ENCODE data around the gene SLC22A13.

DNA sequence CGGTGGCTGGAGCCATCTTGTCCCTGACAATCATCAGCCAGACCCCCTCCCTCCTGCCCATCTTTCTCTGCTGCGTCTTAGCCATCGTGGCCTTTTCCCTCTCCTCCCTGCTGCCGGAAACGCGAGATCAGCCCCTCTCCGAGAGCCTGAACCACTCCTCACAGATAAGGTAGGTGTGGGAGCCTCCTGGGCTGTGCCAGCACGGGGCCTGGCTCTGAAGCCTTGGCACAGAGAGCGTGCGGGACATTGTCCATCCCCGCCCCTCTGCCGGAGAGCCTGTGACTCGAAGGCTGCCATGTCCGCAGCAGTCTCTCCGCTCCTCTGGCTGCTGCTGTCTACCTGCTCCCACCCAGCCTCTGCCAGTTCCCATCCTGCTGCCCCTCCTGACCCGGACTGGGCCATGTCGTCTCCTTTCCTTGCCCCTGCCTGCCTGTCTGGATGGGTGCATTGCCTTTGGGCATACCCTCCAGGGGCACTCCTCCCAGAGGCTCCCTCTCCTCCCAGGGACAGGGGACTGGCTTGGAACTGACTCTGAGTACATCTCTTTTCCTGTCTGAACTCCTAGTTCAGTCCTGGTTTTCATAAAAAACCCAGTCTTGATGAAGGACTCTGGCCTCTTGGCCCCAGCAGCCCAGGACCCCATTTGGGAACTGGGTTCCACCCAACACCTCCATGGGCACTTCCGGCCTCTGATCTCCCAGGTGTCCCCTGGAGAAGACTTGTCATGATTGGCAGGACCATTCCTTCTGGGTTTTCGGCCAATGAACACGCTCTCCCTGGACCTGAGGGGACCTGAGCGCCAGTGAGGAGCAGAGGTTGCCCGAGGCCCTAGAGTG, 51.0 kb downstream of the SLC22A13 start:
- TF ChIP-seq CTCF (IDR thresholded peaks at IDR 0.05 in 8 of 11, conservative IDR thresholded peaks at IDR 0.05 in 3 of 11) (no peak), POLR2A (IDR thresholded peaks at IDR 0.05) (no peak)
